HG03469 (cell line): ENCODE results near the gene FARS2.

Experiments
- ATAC-seq: cut with Tn5 transposase; IDR thresholded peaks from one replicate; pipeline ENCODE4 v1.9.1; 2021; ENCODE audit warnings: mild to moderate bottlenecking, moderate library complexity, moderate number of reproducible peaks; ENCODE audit not compliant: unreplicated experiment

Gene FARS2

DNA sequence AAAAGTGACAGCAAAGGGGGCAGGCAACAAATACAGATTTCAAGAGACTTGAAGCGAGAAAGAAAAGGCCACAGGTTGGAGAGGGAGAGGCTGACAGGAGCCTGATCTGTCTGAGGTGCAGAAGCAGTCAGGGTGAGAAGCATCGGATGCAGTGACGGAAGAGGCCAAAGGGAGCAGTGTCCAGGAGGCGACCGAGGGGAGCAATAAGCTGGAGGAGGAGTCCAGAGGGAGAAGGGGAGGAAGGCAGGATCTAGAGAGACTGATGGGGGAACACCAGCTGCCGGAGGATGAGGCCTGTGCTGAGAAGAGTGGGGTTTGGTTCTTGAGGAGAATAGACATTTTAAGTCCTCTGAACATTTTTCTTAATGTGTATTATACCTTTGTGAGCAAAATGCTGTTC lies 23.8 kb downstream of the FARS2 start:
- no peak for ATAC-seq

DNA sequence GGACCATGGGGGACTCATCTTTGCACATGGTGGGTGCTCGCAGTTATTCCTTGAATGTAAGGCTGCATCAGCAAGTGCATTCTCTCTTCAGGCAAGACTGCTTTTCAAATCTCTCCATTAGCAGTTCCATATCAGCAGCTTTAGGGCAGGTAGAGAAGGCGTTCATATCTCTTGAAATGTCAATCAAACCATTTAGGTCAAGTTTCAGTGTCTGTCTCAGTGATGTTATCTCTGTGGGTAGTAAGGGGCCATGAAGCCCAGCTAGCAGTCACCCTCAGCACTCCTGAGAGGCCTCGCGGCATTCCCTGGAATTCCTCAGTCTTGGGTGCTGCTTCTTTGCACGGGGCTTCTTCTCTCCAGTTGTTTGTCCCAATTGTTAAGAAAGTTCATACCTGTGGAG lies 24.2 kb downstream of the FARS2 start:
- no peak for ATAC-seq

DNA sequence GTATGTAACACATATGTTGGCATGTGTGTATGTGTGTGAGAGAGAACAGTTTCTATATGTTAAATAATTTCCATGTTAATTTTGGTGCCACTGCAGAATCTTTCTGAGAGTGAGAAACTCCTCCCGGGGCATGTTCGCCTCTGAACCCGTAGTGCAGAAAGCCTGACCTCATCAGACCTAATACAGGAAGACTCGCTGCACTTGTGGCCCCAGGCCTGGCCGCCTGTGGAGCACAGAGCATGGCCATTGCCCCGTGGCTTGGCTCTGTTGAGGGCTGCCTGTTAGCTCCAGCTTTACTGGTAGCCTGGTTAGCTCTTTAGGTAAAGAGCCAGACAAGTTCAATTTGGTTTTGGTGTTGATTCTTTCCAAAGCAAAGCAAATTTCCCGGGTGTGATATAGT lies 25.5 kb downstream of the FARS2 start:
- ATAC-seq: no peak

DNA sequence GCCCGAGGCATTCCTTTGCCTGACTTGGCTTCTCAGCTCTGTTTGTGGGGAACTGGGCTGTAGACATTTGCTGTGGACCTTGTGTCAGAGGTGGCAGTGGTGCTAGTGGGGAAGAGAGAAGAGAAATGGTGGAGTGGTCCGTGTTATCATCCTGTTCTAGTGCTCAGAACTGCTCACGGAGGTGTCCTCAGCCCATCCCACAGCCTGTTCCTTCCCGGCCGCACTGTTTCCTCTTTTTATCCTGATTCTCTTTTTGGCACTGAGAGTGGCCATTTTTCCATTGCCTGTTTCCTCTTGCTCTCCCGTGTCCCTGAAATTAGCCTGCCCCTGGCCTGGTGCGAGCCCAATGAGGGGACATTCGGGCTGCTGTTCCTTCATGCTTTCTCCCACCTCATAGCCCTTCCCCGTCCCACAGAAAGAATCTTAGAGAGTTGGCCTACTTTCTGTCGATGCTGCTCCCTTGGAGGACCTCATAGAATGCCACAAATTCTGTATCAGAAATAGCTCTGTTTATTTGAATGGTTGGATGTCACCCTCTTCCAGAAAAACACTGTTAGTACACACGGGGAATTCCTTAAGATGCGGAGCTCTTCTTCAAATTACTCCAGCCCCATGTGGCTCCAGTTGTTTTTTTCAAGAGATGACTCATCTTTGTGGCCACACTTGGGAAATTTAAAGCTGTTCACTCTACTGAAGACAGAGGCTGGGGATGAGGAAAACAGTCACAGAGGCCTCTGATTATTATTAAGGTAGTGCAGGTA lies 26.1 kb downstream of the FARS2 start:
- no peak for ATAC-seq

DNA sequence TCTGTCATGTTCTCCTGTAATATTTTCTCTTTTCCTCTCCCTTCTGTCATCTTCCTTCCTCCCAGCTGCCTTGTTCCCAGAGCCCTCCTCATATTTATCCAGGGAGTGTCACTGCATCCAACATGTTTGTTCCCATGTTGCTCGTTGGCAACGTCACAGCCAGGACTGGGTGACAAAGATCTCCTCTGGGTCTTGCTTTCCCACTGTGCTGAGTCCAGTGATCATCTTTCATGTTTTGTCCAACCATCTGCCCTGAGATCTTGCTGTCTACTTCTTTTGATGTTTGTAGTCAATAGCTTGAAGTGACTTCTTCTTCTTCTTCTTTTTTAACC lies 26.6 kb downstream of the FARS2 start:
- no peak for ATAC-seq

DNA sequence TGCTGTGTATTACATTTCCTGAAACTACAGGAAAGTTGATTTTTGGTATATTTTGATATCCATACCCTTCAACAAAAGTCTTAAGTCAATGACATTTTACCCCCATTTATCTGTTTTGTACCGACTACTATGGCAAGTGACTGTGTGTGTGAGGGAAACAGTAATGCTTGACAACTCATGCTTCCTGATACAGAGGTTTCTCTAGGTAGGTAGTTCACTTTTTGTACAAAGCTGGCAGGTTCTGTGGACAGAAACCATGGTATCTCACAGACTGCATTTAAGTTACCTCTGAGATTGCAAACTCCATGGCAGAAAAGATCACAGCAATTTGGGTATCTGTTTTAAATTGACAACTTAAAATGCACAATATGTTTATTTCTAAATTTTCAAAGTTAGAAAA lies 28.8 kb downstream of the FARS2 start:
- ATAC-seq: no peak

DNA sequence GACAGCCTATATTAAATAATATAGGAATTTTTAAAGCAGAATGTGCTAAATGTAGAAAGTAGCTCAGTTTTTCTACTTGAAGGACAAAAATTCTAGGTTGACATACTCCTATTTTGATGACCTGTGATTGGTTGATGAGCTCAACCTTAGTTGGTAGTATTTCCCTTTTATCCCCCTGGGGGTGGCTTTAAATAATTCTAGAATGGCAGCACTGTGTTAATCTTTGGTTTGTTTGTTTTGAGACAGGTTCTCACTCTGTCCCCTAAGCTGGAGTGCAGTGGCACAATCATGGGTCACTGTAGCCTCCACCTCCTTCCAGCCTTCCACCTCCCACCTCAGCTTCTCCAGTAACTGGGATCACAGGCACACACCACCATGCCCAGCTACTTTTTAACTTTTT lies 29.2 kb downstream of the FARS2 start:
- ATAC-seq: no peak

DNA sequence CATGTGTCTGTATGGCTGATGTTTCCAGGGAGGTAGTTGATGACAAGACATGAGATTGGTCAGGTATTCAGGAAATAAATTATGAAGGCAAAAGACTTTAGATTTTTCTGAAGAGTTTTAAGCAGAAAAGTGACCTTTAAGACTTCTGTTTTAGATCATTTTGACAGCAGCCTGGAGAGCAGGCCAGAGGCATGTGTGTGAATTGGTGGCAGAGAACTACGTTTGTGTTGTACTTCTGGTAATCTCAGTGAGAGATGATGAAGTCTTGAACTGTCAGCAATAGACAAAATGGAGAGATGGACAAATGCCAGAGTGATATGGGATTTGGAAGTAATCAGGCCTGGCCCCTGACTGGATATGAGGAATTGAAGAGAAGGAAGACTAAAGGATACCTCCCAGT lies 30.8 kb downstream of the FARS2 start:
- ATAC-seq: no peak

DNA sequence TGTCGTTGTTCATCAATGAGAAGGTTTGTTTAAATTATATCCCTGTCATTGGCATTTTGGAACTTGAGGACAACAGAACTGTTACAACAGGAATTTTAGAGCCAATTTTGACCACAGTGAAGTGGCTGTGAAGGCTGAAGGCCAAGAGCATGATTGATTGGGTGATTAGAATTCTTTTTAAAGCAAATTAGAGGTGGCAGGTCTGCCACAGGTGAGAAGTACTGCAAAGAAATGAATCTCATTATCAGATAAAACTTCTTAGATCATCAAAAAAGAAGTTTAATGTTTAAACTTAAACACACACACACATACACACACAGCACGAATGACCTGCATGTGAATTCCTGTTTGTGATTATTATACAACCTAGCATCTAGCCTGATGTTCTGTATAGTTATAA lies 32.4 kb downstream of the FARS2 start:
- no peak for ATAC-seq

DNA sequence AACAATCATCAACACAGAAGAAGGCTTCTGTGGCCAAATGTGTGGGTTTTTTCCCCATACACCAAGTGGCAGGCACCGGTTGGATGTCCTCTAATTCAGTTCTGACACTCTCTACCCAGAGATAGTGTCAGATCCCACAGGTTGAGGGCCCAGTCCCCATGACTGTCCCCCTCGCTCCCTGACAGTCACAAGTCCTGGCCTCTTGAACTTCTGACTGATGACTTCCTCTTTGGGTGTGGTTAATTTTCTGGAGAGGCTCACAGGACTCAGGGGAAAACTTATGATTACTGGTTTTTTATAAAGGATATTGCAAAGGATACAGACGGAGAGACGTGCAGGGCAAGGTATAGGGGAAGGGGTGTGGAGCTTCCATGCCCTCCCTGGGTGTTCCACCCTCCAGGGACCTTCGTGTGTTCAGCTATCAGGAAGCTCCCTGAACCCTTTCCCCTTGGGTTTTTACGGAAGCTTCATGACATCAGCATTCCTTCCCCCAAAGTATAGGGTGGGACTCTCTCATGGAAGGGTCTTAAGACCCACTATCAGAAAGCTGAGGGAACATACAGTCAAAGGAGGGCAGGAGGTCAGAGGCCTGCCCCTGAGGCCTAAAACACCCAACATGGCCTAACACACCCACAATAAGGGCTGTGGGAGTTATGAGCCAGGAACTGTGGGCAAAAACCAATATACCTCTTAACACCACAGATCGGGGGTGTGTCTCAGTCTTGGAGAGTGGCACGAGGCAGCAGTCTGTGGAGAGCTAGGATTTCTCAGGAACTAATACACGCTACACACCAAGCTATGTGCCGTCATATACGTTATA lies 33.3 kb downstream of the FARS2 start:
- no peak for ATAC-seq

DNA sequence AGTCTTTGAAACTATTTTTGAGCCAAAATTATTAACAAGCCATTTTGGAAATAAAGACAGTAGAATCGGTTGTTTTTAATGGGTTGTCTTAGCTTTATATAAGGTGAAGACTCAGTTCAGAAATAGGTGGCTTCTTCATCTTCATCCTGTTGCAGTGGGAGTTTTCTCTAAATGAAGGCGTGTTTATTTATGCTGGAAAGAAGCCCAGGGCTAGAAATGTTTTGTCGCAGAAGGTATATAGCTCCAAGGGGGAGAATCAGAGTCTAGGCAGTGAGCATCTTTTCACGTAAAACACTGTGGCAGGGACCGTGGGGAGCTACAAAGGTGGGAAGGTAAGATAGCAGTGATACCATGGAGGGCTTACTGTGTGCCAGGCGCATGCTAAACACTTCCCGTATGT lies 34.3 kb downstream of the FARS2 start:
- ATAC-seq: no peak

DNA sequence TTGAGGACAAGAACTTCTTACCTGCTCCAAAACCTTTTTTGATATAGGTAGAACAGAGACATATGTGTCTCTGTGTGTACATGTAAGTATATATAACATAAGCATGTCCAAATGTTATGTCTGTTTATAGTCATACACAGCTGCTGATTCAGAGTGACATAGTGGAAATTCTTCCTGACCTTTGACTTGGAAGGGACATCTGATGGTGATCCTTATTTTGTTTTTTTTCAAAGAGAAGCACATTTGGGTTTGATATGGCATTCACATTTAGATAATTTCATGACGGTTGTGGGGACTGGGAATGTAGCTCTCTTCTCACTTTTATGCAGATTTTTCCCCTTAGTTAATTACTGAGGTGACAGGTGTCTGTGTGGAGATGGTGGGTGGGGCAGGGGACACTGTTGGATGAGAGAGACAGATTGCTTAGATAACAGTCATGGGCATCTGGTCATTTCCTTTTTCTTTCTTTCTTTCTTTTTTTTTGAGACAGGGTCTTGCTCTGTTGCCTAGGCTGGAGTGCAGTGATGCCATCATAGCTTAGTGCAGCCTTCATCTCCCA lies 39.0 kb downstream of the FARS2 start:
- no peak for ATAC-seq

DNA sequence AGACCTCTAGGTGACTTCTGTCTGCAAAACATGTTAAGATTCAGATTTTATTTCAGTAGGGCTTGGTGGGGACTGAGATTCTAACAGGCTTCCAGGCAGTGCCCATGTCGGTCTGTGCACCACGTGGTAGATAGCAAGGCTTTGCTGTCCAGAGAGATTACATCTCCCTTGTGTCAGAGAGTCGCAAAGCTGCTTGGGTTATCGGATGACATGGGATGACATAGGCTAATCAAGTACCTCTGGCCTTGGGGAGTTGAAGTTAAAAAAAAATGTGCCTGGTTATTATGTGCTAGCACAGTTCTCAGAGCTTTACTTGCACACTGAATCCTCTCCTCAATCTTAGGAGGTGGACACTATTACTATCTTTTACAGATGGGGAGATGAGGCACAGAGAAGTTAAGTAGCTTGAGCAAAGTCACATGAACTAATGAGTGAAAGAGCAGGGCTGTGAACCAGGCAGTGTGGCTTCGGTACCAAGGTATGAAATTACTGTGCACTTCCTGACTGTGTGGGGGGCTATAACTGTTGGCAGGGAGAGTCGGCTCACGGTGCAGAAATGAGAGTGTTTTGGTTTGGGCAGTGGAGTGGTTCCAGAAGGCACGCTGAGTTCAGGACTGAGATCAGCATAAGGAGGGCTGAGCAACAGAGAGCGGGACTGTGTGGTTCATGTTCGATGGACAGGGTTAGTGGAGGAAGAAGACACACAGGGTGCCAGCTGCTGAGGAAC lies 41.1 kb downstream of the FARS2 start:
- peak; percentile 55 for ATAC-seq

DNA sequence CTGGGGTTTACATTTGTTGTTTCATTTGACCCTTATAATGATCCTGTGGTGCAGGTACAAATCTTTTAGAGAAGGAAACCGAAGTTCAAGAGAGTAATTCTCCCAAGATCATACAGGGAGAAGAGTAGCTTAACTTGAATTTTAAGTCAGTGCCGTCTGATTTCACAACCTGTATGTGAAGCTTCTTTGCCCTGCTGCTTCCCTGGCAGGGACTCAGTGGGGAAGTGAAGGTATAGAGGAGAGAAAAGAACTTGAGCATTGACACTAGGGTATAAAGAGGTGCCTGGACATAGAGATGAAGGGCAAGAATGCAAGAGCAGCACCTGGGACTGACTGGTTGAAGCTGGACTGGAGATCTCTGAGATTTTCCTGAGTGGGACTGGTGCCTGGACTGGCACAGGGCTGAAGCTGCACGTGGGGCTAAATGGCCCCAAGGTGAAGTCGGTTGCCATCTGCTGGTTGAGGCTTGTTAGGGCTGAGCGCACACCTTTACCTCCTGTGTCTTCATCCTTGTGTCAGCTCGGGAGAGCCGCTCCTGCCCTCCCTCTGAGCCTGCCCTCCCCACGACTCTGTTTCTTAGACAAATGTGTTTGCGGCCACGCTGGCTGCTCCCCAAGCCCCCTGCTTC lies 41.8 kb downstream of the FARS2 start:
- peak; percentile 64 for ATAC-seq

DNA sequence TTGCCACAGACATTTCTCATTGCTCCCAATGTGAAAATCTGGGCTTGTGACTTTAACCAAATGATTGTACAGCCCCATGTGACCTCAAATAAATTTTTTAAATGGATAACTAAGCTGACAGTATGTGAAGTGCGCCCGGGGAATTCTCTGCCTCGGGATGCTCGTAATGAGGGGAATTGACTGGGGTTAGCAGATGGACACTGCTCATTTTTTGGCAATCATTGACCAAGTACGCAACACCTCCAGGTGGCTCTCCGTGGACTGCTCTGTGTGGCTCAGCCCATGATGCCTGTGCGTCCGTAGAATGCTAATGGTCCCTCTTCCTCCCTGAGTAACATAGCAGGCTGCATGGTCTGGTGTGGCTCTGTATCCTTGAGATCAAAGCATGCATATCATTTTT lies 42.4 kb downstream of the FARS2 start:
- no peak for ATAC-seq

DNA sequence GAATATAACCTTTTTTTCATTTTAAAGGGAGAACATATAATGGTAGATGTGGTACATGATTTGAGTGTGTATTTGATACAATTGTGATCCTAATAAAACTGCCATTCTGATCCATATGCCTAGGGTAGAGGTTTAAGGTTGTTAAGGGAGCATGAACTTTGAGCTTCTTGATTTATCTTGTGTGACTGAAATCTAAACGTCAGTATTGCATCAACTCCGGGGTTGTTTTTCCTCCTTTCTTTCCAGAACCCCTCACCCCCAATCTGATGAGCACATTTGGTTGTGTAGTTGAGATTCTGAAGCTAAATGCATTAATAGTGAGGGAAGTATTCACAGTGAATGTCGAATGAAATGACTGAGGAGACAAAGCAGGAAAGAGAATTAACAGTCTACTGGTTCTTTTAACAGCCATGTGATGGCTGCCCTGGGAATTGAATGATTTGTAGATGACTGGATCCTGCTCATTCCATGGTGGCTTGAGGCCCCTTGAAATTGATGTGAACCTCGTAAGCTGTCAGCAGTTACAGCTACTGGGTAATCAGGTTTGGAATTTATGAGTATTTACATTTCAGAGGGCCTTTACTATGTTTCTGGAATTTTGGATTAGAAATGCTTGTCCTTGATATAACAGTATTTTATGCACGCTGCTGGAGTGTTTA lies 44.8 kb downstream of the FARS2 start:
- ATAC-seq: no peak

DNA sequence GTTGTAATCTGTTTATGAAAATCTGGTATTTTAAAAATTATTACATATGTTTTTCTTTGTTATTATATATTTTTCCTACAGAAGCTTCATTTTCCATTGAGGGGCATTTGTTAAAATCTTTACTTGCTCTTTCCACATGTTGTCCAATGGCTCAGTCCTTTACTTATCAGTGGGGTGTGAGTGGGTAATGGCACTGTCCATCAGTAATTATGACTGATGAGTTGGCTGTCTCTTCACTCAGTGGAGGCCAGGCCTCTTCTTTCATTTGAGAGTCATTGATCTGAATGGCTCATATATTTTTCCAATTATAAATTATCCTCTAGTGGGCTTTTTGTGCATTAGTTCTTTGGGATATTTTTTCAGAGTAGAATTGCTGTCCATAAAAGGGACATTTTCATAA lies 45.7 kb downstream of the FARS2 start:
- ATAC-seq: no peak

DNA sequence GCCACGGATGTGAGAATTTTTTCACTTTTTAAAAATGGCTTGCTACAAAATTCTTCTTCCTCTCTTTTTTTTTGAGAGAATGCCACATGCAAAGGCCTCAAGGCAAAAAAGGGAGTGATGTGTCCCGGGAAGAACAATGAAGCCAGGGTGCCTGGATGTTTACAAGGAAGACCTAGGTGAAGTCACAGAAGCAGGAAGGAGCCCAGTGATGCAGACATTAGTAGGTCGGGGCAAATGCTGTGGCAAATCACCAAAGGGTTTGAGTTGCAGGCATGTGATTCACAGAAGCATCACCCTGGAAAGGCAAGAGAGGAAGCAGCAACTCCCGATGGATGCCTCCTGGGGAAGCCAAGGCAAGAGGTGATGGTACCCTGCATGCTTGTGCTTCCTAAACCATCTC lies 46.8 kb downstream of the FARS2 start:
- ATAC-seq: no peak

DNA sequence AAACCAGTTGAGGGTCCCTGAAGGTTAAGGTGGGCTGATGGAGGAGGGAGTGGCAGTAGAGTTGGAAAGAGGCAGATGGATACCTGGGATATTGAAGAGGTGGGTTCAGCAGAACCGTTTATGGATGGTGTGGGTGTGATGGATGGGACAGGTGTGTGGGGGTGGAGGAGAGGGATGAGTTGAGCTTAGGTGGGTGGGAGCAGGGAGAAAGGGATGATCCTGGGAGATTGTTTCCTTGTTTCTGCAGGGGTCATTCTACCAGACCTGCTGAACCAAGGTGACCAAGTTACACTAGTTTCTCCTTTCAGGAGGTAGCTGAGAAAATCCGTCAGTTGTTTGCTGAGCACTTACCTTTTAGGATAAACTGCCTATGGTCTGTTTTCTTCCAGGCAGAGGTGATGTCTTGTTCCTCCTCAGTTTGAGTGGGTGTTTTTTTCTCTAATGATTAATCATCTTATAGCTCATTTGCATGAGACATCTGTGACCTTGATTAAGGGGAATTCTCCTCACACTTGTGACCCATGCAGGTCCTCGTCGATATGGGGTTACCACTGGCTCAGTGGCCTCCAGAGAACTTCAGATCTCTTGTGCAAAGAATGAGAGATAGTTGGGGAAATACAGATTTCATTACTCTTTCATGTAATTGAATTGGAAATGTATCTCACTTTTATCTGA lies 53.0 kb downstream of the FARS2 start:
- no peak for ATAC-seq

DNA sequence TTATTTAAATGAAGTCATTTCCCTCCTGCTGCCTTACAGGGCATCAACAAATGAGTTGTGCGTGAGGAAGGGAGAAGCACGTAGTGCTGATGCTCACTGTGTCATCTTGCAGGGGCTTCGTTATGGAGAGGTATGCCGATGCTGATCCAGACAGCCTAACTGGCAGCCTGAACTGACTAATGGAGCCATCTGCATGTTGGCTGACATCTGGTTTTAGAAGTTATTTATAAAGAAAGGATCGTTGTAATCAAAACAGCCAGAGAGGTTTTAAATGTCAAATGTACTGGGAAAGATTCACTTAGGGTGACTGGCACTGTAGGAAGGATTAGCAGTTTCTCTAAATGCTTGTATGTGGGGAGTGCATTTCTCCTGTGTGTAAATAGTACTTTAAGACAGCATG lies 54.6 kb downstream of the FARS2 start:
- no peak for ATAC-seq
